NK-92 treated with Interleukin-12 subunit alpha and Interleukin-12 subunit beta, amount 100 ng/mL, for 24 hours (cell line): ENCODE results near the gene RPS6KA6.
"Not testable (repeated sequence)": the region's sequence is repeated elsewhere in the genome, so short reads cannot be mapped to it uniquely, and the experiment has no call there.

Source experiments
- DNase-seq: peaks from one replicate; lab custom pipeline; 2025; lab: John Stamatoyannopoulos, UW

The RPS6KA6 gene

GRCh38 chrX:84162401-84162800, 25.6 kb downstream of the RPS6KA6 start:
- DNase-seq, result no peak

DNA sequence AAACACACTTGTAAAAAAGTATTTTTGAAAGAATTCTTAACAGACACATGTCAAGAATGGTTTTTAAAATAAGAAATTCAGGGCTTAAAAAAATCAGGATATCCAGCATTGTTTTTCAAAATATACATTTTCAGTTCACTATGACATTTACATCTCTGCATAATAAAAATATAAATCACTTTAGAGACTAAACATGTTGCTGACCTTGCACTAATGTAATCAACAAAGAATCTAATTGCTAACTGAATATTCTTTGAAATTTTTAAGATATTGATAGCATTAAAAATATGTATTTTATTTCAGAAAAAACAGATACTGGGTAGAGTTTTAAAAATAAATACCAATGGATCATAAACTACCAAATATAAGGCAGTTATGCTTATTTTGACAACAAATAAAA, 26.4 kb downstream of the RPS6KA6 start:
- no peak for DNase-seq

GRCh38 chrX:84160736-84161135, 27.3 kb downstream of the RPS6KA6 start:
- no peak for DNase-seq

DNA sequence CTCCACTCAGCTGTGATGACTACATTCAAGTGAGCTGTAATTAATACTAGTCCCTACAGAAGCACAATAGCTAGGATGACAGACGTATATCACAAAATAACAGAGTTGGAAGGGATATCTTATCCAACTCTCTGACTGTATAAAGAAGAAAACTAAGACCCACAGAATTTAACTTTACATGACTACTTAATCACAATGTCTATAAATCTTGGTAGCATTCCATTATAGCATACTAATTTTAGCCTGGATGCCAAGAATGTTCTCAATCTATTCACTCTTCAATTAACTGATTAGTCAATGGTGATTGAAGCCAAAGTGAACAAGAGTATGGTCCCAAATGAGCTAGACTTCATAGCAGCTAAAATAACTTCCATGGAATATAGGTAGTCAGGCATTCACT, 31.2 kb downstream of the RPS6KA6 start:
- no peak for DNase-seq

DNA sequence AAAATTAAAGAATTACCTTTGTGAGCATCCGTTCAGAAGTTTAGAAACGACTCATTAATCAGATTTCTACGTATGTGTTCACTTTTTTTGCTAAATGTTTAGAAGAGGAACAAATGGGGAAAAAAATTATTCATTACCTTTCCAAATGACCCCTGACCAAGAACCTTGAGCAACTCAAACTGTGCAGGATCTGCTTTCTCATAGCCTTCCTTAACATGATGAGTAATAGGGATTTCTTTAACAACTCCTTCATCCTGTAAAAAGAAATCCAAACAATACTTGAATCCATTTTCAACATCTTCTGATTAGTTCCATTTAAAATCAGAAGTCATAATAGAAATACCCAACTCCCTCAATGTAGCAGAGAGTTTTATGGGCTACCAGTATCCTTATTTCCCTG, 32.1 kb downstream of the RPS6KA6 start:
- DNase-seq, result no peak

GRCh38 chrX:84153538-84153937, 34.5 kb downstream of the RPS6KA6 start:
- DNase-seq, result no peak

DNA sequence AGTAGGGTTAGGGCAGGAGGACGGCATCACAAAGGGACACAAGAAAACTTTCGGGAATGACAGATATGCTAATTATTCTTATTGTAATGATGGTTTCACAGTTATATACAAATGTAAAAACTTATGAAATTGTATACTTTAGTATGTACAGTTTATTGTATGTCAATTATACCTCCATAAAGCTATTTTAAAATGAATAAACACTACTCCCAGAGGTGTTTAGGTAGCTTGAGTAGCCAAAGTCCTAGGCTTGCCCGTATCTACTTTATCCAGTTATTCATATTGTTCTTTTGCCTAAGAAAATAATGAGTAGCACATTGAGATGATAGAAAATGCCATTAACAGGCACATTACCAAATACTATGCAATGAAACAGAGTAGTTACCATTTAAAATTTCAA, 43.0 kb downstream of the RPS6KA6 start:
- DNase-seq, result no peak

DNA sequence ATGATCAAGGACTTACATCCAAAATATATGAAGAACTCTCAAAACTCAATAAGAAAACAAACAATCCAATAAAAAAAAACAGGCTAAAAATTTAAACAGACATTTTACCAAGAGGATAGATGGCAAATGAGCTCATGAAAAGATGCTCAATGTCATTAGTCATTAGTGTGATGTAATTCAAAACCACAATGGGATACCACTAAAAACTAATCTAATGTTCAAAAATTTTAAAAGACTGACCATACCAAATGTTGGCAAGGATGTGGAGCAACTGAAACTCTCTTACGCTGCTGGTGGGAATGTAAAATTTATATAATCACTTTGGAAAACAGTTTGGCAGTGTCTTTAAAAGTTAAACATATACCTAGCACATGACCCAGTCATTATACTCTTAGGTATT, 43.7 kb downstream of the RPS6KA6 start:
- DNase-seq, result no peak

GRCh38 chrX:84133023-84133422, 55.0 kb downstream of the RPS6KA6 start:
- no peak for DNase-seq

DNA sequence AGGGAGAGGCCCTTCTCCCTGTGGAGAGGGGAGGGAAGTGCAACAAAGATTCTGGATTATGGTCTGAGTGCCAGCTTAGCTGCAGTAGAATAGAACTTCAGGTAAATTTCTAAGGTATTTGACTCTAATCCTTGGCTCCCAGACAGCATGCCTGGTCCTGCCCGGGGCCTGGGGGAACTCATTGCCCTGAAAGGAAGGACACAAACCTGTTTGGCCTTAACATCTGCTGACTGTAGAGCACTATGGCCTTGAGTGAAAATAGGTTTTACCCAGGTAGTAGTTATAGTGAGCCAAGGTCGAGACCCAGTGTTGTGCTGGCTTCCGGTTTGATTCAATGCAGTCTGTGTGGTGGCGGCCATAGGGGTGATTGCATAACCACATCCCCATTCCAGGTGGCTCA, 64.4 kb downstream of the RPS6KA6 start:
- no peak for DNase-seq

DNA sequence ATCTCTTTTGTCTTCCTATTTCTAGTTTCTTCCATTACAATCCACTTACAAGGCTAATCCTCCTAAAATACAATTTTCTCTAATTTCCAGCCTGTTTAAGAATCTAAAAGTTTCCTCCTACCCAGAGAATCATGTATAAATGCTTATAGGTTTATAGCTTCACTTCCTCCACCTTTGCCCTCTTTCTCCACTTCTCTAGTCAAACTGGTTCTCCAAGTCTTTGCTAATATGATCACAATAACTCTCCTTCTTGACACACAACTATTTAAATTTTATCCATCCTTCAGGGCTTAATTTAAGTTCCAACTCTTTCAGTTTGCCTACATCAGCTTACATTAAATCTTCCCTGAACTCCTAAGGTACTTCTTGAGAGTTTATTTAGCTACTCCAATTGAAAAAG, 69.2 kb downstream of the RPS6KA6 start:
- no peak for DNase-seq

GRCh38 chrX:84118315-84118714, 69.7 kb downstream of the RPS6KA6 start:
- no peak for DNase-seq

DNA sequence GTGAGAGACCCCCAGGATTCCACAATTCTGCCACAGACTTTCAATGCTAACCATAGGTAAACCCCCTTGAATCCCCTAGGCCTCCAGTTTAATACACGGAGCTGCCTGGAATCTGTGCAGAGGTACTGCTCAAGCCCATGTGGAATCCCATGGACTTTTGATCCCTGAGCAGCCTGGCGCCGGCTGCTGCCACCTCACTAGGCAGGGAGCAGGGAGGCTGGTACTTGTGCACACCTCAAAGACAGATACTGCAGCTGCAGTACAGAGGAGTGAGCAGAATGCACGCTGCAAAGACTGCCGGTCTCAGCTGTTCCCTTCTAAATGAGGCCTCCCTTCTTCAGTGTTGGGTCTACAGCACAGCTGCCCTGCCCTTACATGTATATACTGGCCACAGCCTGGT, 79.4 kb downstream of the RPS6KA6 start:
- DNase-seq, result no peak

GRCh38 chrX:84099120-84099519, 88.9 kb downstream of the RPS6KA6 start:
- no peak for DNase-seq

DNA sequence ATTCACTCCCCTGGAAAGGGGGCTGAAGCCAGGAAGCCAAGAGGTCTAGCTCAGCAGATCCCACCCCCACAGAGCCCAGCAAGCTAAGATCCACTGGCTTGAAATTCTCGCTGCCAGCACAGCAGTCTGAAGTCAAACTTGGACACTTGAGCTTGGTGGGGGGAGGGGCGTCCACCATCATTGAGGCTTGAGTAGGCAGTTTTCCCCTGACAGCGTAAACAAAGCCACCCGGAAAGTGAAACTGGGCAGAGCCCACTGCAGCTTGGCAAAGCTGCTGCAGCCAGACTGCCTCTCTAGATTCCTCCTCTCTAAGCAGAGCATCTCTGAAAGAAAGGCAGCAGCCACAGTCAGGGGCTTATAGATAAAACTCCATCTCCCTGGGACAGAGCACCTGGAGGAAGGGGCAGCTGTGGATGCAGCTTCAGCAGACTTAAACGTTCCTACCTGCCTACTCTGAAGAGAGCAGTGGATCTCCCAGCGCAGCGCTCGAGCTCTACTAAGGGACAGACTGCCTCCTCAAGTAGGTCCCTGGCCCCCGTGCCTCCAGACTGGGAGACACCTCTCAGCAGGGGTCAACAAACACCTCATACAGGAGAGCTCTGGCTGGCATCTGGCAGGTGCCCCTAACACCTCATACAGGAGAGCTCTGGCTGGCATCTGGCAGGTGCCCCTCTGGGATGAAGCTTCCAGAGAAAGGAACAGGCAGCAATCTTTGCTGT, 108.4 kb downstream of the RPS6KA6 start:
- DNase-seq, result not testable (repeated sequence)

GRCh38 chrX:84078991-84079390, 109.0 kb downstream of the RPS6KA6 start:
- no peak for DNase-seq

GRCh38 chrX:84064814-84065213, 123.2 kb downstream of the RPS6KA6 start:
- no peak for DNase-seq

DNA sequence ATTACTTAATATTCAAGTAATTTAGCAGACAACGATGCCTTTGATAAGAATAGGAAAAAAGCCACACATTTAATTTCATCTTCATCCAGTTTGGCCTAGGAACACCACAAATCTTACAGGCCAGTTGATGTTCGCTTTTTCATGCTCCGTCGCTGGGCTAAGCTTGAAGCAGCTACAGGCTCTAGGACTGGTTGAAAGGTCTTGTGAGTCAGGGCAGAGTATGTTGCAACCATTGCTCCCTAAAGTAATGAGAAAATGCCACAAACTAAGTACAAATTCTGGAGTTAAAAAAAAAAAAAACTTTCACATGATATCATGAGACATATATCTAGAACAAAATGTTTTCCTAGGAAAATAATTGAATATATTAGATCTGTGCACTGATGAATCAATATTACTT, 123.8 kb downstream of the RPS6KA6 start:
- no peak for DNase-seq

DNA sequence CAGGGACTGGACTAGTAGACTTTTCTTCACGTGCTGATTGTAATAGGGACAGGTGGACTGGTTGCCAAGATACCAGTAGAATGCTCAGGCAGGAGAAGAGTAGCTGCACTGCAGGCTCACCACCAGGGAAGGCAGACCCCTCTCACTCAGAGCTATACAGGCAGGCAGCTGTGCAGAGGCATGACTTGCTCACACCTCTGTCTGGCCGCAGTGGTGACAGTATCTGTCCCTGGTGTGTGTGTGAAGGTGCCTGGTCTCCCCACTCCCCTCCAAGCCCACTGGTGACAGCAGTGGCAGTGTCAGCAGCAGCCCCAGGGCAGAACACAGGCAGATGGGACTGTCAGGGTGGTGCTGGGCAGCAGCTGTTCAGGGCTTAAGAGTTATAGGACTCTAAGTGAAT, 140.7 kb downstream of the RPS6KA6 start:
- no peak for DNase-seq

- DNase-seq, result no peak
Observed at GRCh38 chrX:84046403-84046984, 141.5 kb downstream of the RPS6KA6 start.

DNA sequence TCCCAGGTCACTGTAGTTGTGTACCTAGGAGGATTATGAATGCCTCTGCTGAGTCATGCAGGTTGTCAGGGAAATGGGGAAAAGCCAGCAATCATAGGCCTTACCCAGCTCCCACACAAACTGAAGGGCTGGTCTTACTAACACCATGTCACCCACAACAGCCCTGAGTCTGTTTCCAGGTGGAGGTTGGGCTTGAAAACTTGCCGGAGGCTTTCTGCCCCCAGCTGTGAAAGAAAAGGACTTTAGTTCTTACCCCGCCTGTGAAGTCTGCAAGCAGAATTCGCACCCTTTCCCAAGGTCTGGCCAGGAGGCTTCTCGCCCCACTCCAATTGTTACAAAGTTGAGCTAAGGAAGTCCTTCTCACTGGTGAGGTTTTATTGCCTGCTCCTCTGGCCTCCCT, 143.9 kb downstream of the RPS6KA6 start:
- DNase-seq, result no peak
